HG03045 (cell line): ENCODE measurements around the gene MUS81.
"Not testable (repeated sequence)": the region's sequence is repeated elsewhere in the genome, so short reads cannot be mapped to it uniquely, and the experiment has no call there.

Source experiments
- ATAC-seq: cut with Tn5 transposase; IDR thresholded peaks from one replicate; pipeline ENCODE4 v1.9.1; 2021; ENCODE audit warnings: mild to moderate bottlenecking, moderate library complexity; ENCODE audit not compliant: unreplicated experiment

Gene MUS81

GRCh38 chr11:65844231-65844872 is 15.9 kb upstream of the MUS81 start:
- no peak for ATAC-seq

GRCh38 chr11:65847746-65848145 is 12.5 kb upstream of the MUS81 start:
- no peak for ATAC-seq

DNA sequence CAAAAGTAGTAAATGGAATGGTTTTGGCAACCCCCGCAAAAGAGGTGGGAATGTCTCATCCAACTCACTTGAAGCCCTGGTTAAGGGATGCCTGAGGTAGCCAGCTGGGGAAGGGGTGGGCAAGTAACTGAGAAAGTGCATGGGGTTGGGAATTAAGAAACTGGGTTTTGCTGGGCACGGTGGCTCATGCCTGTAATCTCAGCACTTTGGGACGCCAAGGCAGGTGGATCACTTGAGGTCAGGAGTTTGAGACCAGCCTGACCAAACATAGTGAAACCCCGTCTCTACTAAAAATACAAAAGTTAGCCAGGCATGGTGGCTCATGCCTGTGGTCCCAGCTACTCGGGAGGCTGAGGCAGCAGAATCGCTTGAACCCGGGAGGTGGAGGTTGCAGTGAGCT is 11.5 kb upstream of the MUS81 start:
- ATAC-seq: not testable (repeated sequence)

- no peak for ATAC-seq
Measured at GRCh38 chr11:65849366-65849765, 10.9 kb upstream of the MUS81 start.

DNA sequence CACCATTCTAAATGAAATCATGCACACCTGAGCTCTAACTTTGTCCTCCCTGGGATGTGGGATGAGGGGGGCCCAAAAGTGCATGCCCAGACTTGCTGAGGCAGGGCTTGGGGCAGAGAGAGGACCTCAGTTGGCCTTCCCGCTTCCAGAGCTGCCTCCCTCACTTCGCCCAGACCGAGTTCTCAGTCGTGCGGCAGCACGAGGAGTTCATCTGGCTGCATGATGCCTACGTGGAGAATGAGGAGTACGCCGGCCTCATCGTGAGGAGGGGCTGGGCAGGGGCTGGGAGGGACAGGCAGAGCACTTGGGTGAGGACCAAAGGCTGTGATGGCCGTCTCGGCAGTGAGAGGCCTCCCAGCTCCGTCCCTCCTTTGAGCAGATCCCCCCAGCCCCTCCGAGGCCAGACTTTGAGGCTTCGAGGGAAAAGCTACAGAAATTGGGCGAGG is 10.4 kb upstream of the MUS81 start:
- no peak for ATAC-seq

DNA sequence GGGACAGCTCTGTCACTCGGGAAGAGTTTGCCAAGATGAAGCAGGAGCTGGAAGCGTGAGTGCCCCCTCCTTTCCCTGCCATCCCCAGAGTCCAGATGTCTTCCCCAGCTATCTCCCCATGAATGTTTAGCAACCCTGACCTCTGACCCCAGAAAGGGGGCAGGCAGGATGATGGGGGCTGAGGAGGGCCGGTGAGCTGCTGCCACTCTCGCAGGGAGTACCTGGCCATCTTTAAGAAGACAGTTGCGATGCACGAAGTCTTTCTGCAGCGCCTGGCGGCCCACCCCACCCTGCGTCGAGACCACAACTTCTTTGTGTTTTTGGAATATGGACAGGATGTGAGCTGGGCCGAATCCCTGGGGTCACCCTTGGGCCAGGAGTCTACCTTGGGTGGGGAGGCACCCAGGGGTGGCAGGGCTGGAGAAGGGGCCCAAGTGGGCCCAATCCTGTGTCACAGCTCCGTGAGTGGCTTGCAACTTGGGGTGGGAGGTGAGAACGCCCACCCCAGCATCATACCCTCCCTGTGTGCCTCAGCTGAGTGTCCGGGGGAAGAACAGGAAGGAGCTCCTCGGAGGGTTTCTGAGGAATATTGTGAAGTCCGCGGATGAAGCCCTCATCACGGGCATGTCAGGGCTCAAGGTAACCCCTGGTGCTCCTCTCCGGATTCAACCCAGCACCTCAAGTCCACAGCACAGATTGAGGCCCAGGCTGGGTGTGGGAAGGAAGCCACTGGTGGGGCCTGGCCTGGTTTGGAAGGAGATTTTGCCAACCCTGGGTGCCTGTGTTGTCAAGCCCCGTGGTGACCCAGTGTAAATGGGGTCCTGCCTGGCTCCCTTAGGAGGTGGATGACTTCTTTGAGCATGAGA is 9.8 kb upstream of the MUS81 start:
- ATAC-seq: no peak

- no peak for ATAC-seq
Measured at GRCh38 chr11:65851083-65851579, 9.1 kb upstream of the MUS81 start.

- ATAC-seq: no peak
Measured at GRCh38 chr11:65851811-65852507, 8.3 kb upstream of the MUS81 start.

- no peak for ATAC-seq
Measured at GRCh38 chr11:65852508-65853245, 7.6 kb upstream of the MUS81 start.

GRCh38 chr11:65853246-65853979 is 6.8 kb upstream of the MUS81 start:
- ATAC-seq: no peak

GRCh38 chr11:65854161-65854592 is 6.1 kb upstream of the MUS81 start:
- no peak for ATAC-seq

DNA sequence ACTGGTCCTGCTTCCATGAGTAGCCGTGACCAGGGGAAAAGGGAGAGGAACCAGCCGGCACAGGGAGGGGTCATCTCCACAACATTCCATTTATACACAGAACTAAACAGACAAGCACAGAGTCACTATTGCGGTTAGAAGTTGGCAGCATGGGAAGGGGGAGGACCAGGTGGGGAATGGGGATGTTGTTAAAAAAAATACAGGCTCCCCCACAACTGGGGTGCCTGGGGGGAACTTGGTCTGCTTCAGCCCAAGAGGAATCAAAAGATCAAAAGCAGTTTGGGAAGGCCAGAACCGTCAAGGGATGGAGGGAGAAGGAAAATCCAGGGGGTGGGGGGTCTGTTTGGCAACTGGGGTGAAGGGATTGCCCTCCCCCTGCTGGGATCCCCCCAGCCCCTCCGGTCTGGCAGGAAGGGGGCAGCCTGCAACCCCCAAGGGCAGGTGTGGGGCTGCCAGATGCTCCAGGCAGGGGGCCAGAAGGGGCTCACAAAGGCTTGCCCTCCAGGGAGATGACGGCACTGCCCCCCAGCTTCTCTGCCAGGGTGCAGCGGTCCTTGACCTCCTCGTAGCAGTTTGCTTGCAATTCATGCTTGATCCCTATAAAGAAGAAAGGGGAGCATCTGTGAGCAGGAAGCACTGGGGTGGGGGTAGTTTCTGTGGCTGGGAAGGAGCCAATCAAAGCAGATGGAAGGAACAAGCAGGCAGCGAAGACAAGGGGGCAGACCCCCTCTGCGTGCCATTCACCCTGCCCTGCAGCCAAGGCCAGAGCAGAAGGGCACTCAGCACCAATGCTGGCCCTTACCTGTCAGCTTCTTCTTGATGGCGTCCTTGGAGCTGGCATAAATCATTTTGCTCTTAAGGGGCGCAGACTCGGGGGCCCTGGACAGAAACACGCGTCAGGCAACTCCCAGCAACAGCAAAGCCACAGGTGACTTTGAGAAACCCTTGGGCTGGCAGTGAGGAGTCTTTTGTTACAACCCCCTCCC is 5.1 kb upstream of the MUS81 start:
- ATAC-seq: no peak

DNA sequence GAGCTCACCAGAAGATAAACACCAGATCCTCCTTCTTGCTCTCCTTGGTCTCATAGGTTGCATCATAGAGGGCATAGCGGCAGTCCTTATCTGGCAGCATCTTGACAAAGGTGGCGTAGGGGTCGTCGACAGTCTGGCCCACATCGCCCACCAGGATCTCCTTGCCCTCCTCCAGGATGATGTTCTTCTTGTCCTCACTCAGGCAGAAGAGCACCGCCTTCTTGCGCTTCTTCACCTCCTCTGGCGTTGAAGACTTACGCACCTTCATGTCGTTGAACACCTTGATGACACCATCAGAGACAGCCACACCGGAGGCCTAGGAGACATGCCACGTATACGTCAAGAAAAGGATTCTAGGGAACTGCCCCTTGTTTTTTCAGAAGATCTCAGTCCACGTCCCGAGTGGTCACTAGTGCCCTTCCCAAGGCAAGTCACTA is 4.3 kb upstream of the MUS81 start:
- ATAC-seq: no peak

DNA sequence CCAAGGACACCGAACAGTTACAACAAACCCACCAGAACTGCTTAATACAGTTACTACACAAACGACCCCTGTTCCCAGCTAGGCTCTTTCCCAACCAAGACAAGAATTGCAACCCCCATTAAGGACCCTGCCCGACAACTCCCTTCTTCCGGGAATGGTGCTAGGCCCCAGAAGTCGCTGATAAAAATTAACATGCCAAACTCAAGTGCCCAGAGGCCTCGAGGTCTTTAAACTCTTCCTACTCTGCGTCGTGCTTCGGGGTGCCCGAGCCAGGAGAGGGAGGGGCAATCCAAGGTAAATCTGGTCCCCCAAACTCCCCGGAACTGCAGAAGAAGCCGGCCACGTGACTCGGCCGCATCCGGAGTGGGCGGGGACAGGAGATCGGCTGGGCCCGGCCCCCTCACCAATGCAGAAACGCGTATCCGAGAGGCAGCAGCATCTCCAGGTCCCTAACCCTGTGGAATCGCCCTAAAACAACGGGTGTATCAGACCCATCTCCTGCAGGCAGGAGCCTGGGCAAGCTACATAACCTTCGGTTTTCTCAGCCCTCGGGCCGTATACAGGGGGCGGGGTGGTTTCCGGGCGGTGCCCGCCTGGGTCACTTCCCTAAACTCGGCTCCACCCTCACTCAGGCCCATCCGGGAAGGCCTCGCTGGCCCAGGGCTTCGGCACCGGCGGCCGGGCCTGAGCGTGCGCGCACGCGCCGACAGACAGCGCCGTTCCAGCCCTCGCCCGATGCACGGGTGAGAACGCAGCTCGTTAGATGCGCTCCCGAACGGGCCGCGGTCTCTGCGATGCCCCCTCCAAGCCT is 3.3 kb upstream of the MUS81 start:
- peak; percentile 25 for ATAC-seq

GRCh38 chr11:65857500-65857852 is 2.8 kb upstream of the MUS81 start:
- ATAC-seq: peak; percentile 11

DNA sequence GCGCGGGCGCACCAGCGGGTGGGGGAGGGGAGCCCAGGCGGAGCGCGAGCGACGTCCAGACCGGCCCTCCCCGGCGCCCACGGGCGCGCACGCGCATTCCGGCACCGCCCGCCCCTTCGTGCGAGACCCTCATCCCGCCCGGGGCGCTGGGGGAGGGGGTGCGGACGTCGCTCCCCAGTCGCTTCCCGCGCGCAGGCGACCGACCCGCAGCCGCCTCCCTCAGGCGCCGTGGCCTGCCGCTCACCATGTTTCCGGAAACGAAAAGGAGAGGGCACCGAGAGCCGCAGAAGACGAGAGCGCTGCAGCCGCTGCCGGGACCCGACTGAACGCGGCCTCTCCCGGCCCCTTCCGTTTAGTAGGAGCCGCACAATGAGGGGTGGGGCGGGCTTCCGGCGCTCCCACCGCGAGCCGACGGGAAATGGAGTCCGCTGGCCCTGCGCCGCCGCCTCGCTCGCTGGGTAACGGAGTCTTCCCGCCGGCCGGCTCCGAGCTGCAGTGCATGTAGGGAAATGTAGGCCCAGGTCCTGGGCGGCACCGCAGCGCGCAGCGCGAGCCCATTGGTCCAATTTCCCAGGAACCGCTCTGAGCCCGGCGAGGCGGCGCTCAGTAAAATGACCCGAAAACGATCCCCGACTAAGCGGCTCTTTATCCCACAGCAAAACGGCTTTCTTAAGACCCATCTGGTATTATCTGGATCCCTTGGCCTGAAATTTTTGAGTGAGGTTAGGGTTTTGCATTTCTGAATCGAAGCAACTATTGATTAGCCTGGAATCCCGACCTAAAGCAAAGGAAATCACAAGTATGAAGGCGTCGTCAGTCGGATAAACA is 2.2 kb upstream of the MUS81 start, which contains the start of gene CFL1:
TSS of gene CFL1 (minus strand) at position 328 of the 828 bp plus-strand sequence. CDS start at position 247, 81 bp downstream.
- peak; percentile 44 for ATAC-seq

GRCh38 chr11:65858681-65859087 is 1.5 kb upstream of the MUS81 start:
- ATAC-seq: no peak
